GDM1 (cell line): Measurements from ENCODE around the gene KRTAP4-2.
"Not testable (repeated sequence)": the region's sequence is repeated elsewhere in the genome, so short reads cannot be mapped to it uniquely, and the experiment has no call there.

Source experiments
- DNase-seq: peaks from one replicate; lab custom pipeline; 2025; lab: John Stamatoyannopoulos, UW

KRTAP4-2 gene

GRCh38 chr17:41177727-41178271 is at the start of gene KRTAP4-2:
Gene KRTAP4-2 (minus strand): TSS chr17:41178221. CDS start chr17:41178164, 57 bp downstream.
- DNase-seq = no peak

- not testable (repeated sequence) for DNase-seq
Observed at GRCh38 chr17:41226598-41227095, 48.6 kb upstream of the KRTAP4-2 start, which contains the start of gene KRTAP9-2. Gene KRTAP9-2 (plus strand): TSS chr17:41226648. CDS start chr17:41226655, 7 bp downstream.

- DNase-seq = no peak
Observed at GRCh38 chr17:41226051-41226450, 48.0 kb upstream of the KRTAP4-2 start.

DNA sequence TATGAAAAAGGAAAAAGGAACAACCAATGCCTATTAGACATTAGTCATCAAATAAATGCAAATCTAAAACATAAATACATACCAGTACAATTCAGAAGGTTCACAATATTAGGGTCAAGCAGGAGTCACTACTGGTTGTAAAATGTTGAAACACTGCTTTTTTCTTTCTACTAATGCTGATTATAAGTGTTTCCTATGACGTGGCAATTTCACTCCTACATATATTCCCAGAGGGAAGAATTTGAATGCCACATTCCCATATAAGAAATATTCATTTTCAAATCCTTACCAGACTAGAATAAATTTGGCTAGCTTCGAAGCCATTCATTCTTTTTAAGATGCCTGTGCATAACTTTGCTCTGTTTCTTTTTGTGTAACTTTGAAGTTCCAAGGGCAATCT is 45.8 kb upstream of the KRTAP4-2 start:
- DNase-seq = no peak

GRCh38 chr17:41215681-41216080 is 37.7 kb upstream of the KRTAP4-2 start:
- no peak for DNase-seq

DNA sequence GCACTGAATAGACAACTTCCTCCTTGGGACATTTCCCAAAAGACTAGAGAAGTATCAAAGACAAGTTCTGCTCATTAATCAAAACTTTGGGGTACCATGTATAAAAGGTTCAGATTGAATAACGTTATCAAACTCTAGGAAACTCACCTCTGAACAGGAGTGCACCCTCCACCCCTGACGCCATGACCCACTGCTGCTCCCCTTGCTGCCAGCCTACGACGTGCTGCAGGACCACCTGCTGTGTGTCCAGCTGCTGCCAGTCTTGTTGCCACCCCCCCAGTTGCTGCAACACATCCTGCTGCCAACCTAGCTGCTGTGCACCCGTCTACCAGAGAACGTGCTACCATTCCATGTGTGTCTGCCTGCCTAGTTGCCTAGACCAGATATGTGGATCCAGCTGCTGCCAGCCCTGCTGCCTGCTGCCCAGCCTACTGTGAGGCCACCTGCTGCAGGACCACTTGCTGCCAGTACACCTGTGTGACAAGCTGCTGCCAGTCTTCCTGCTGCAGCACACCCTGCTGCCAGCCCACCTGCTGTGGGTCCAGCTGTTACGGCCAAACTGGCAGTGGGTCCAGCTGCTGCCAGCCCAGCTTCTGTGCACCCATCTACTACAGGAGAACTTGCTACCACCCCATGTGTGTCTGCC is 34.6 kb upstream of the KRTAP4-2 start:
- no peak for DNase-seq

GRCh38 chr17:41211845-41212466 is 33.9 kb upstream of the KRTAP4-2 start:
- no peak for DNase-seq

DNA sequence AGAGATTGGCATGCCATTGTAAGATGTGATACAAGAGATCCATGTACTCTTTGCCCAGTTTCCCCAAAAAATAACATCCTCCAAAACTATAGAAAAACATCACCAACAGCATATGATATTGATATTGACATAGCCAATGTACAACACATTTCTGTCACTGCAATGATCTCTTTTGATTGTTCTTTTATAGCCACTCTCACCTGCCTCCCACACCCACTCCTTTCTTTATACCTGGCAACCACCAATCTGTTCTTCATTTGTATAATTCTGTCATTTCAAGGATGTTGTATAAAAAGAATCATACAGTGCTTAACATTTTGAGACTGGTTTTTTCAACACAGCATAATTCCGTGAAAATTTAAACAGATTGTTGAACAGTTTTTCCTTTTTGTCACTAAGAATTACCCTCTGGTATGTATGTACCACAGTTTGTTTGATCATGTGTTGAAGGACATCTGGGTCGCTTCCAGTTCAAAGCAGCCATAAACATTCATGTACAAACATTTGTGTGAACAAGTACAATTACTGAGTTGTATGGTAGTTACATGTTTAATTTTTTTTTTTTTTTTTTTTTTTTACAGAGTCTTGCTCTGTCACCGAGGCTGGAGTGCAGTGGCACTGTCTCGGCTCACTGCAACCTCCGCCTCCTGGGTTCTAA is 21.5 kb upstream of the KRTAP4-2 start:
- DNase-seq = no peak

GRCh38 chr17:41196068-41196467 is 18.0 kb upstream of the KRTAP4-2 start:
- DNase-seq = no peak

DNA sequence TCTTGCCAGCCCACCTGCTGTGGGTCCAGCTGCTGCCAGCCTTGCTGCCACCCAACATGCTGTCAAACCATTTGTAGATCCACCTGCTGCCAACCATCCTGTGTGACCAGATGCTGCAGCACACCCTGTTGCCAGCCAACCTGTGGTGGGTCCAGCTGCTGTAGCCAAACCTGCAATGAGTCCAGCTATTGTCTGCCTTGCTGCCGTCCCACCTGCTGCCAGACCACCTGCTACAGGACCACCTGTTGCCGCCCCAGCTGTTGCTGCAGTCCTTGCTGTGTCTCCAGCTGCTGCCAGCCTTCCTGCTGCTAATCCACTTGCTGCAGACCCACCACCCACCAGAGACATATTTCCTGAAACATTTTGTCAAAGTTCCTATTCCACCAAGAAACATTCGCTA is 12.3 kb upstream of the KRTAP4-2 start:
- DNase-seq = no peak

DNA sequence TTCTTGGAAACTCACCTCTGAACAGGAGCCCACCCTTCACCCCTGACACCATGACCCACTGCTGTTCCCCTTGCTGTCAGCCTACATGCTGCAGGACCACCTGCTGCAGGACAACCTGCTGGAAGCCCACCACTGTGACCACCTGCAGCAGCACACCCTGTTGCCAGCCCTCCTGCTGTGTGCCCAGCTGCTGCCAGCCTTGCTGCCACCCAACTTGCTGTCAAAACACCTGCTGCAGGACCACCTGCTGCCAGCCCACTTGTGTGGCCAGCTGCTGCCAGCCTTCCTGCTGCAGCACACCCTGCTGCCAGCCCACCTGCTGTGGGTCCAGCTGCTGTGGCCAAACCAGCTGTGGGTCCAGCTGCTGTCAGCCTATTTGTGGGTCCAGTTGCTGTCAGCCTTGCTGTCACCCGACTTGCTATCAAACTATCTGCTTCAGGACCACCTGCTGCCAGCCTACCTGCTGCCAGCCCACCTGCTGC is 11.9 kb upstream of the KRTAP4-2 start, which contains the start of gene KRTAP9-1:
KRTAP9-1 (plus strand) TSS at position 51 of the 482 bp plus-strand sequence; CDS start at position 51, 0 bp downstream.
- not testable (repeated sequence) for DNase-seq

- no peak for DNase-seq
Observed at GRCh38 chr17:41186872-41187271, 8.9 kb upstream of the KRTAP4-2 start.

GRCh38 chr17:41185001-41185400 is 7.0 kb upstream of the KRTAP4-2 start:
- DNase-seq = no peak

DNA sequence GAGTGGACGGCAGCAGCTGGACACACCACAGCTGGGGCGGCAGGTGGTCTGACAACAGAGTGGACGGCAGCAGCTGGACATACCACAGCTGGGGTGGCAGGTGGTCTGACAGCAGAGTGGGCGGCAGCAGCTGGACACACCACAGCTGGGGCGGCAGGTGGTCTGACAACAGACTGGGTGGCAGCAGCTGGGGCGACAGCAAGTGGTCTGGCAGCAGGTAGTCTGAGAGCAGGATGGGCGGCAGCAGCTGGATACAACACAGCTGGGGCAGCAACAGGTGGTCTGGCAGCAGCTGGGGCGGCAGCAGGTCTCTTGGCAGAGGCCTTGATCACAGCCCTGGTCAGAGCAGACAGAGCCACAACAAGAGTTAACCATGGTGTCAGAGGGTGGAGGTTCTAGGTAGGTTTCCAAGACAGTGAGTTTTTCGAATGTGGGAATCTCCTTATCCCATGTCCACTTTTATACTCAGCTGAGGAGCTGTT is 6.5 kb upstream of the KRTAP4-2 start, which contains the start of gene KRTAP4-1:
KRTAP4-1 (minus strand) TSS at position 432 of the 482 bp plus-strand sequence; CDS start at position 375, 57 bp downstream.
- DNase-seq = no peak

DNA sequence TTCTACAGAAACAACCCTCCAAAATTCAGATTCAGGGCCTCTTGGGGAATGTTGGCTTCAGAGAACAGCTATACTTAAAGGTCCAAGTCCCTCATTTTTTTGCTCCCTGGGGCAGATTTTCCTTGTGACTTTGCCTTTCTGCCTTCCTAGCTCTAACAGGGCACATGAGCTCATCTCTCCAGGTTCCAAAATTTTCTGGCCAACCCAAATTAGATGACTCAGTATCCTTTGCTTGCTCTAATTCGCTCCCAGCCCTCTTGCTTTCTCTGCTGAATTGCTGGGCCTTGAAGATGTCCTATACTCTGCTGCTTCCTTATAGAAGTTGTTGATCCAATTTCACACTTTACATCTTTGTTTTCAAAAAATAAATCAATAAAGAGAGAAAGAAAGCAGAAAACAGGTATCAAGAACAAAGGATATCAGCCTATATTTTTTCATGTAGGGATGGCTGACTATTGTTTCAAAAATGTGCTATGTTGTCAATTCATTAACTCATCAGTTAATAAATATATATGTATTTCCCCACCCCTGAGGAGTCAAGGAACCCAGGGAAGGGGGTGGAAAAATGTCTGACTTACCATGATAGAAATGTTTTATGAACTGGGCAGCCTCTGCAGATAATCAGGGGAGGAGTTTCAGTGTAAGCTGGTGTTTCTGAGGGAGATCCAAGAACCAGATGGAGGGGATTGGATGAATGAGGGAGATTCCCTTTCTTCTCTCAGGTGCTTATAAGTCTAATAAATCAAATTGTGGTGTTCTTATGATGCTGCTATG is 1.0 kb upstream of the KRTAP4-2 start:
- DNase-seq = no peak

- DNase-seq = no peak
Observed at GRCh38 chr17:41178341-41178740, 320 bp upstream of the KRTAP4-2 start.

GRCh38 chr17:41176744-41177387 is 1.2 kb downstream of the KRTAP4-2 start:
- no peak for DNase-seq

DNA sequence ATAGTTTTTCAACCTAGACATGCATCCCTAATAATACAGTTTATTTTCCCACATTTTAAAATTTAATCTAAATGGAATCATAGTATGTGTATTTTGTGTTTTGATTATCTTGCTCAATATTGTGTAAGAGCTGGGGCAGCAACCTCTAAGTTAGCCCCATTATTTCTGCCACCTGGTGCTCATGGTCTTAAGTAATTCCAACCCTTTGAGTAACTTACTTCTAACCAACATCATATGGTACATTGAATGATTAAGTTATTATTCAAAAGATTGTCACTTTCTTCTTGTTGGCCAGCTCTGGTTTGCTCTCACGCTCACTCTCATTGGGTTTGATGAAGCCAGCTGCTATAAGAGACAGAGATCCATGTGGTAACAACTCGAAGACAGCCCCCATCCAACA is 6.1 kb downstream of the KRTAP4-2 start:
- no peak for DNase-seq

DNA sequence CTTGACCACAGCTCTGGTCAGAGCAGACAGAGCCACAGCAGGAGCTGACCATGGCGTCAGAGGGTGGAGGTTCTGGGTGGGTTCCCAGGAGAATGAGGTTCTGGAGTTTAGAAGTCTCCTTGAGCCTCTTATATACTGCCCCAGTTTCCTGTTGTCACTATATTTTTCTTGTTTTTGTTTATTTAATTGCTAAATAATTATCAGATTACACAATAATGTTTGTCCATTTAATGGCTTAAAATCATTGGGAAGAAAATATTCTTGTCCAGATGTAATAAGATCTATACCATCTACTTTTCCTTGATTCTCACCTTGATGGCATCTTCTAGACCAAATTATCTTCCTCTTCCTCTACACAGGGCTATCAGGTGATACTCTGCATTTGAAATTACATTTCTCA is 9.9 kb downstream of the KRTAP4-2 start, which contains the start of gene KRTAP4-3:
KRTAP4-3 (minus strand) TSS at position 101 of the 400 bp plus-strand sequence; CDS start at position 52, 49 bp downstream.
- DNase-seq = no peak

GRCh38 chr17:41167561-41167960 is 10.5 kb downstream of the KRTAP4-2 start:
- no peak for DNase-seq

- DNase-seq = no peak
Observed at GRCh38 chr17:41163828-41164227, 14.2 kb downstream of the KRTAP4-2 start.
